Measurements from ENCODE around the gene TOE1.

GRCh38 chr1:45381243-45381642 is 41.3 kb downstream of the TOE1 start:
- TF ChIP-seq POLR2AphosphoS5 (IDR thresholded peaks at IDR 0.05; ENCODE audit: borderline replicate concordance, low read depth, low read length): no peak
- no peak for TF ChIP-seq EZH2 (IDR thresholded peaks at IDR 0.05)
- TF ChIP-seq FOXP2 (optimal IDR thresholded peaks at IDR 0.05; ENCODE audit: control extremely low read depth, extremely low read length, insufficient read depth): no peak
